ENCODE data around the gene GHRHR.

Gene GHRHR

DNA sequence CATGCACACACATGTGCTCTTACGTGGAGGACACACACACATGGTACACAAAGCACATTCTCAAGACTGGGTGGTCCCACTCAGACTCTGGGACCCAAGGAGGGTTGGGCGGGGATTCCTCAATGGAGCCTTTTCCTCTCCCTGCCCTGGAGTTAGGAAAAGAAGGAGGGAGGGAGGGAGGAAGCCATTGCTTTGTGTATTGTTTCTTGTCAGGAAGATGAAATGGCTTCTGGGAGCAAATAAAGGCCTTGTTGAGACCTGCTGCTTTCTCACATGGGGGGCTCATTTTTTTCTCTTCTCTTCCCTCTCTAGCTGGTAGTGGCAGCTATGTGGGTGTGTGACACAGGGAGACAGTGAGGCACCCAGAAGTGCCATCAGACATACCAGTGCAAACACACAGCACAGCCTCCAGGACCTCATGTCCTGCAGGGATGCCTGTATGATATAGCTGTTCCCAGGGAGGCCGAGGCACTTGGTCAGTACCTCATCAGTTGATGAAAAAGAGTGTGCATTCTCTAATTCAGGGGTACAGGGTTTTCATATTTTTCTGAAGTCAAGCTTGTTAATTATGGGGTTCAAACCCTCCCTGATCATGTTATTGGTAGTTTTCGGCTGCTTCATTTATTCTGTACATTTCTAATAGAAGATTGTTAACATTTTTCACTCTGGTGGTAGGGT, 46.4 kb upstream of the GHRHR start:
- H3K4me3 ChIP-seq (ENCODE audit: low read depth, low read length): no peak overlapping the region
- in situ Hi-C loops (cut with HindIII; ENCODE audit: low pct_ligation_motif_present, low sequenced_read_pairs): no loop called here

DNA sequence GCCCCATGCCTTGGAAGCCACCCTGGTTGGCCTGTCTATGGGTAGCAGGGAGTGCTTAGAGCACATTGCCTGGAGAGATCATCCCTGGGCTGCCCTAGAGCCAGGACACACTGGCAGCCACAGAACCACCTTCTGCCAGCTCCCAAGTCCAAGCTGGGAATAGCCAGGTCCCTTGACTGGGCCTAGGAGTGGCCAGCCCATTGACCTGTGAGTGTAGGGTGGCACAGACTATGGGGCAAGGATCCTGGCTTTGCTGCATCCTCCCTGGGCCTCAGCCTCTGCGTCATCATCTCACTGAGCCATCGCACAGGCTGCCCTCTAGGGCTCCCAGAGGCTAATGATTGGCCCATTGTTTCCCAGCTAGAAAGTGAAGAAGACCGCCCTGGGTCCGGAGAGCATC, 45.1 kb upstream of the GHRHR start:
- Histone ChIP-seq H3K27me3 (replicated peaks) (no peaks in the 10 kb centered on the region), H3K4me3 (ENCODE audit: low read depth, low read length) (no peak overlapping the region), H3K27ac (no peak overlapping the region), H3K36me3 (replicated peaks) (no peaks in the 10 kb centered on the region)
- TF ChIP-seq, protein P1, sequence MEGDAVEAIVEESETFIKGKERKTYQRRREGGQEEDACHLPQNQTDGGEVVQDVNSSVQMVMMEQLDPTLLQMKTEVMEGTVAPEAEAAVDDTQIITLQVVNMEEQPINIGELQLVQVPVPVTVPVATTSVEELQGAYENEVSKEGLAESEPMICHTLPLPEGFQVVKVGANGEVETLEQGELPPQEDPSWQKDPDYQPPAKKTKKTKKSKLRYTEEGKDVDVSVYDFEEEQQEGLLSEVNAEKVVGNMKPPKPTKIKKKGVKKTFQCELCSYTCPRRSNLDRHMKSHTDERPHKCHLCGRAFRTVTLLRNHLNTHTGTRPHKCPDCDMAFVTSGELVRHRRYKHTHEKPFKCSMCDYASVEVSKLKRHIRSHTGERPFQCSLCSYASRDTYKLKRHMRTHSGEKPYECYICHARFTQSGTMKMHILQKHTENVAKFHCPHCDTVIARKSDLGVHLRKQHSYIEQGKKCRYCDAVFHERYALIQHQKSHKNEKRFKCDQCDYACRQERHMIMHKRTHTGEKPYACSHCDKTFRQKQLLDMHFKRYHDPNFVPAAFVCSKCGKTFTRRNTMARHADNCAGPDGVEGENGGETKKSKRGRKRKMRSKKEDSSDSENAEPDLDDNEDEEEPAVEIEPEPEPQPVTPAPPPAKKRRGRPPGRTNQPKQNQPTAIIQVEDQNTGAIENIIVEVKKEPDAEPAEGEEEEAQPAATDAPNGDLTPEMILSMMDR (IDR thresholded peaks at IDR 0.05; ENCODE audit: low read depth, low read length, missing control alignments): no peak
- DNase-seq: no peak
- in situ Hi-C loops (cut with HindIII; ENCODE audit: low pct_ligation_motif_present, low sequenced_read_pairs): no loop called here

More for the DNA sequence above, 46.4 kb upstream of the GHRHR start:
- Histone ChIP-seq H3K27ac (no peak overlapping the region), H3K27me3 (replicated peaks) (no peaks in the 10 kb centered on the region), H3K36me3 (replicated peaks) (no peaks in the 10 kb centered on the region)
- TF ChIP-seq, protein P1 (IDR thresholded peaks at IDR 0.05; ENCODE audit: low read depth, low read length, missing control alignments): no peak
- DNase-seq: no peak

DNA sequence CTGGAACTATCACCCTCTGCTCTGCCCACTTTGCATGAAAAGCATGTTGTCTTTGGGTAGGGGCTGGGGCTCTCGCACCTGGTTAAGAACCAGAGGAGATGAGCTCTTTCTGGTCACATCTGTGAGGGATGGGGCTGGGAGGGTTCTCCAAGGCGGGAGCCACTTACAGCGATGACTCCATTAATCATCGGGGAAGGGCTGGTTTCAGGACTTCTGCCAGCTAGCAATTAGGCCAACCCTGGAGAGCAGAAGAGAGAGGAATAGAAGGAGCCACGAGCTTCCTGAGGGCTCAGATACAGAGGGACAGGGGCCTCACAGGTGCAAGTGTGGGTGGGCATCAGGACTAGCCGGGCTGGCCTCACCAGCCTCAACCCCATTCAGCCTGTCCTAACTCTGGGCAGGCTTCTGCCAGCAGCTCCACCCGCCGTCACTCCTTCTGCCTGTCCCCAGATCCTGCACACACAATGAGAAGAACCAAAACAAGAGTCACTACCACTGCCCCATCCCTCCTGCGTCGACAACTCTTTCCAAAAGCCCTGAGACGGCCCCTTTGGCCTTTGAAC, 43.7 kb upstream of the GHRHR start:
- TF ChIP-seq, protein P1 (IDR thresholded peaks at IDR 0.05; ENCODE audit: low read depth, low read length, missing control alignments): no peak
- no peak for DNase-seq
- in situ Hi-C loops (cut with HindIII; ENCODE audit: low pct_ligation_motif_present, low sequenced_read_pairs): no loop called here
- Histone ChIP-seq H3K4me3 (ENCODE audit: low read depth, low read length) (no peak overlapping the region), H3K27ac (no peak overlapping the region), H3K36me3 (replicated peaks) (no peaks in the 10 kb centered on the region), H3K27me3 (replicated peaks) (no peaks in the 10 kb centered on the region)

DNA sequence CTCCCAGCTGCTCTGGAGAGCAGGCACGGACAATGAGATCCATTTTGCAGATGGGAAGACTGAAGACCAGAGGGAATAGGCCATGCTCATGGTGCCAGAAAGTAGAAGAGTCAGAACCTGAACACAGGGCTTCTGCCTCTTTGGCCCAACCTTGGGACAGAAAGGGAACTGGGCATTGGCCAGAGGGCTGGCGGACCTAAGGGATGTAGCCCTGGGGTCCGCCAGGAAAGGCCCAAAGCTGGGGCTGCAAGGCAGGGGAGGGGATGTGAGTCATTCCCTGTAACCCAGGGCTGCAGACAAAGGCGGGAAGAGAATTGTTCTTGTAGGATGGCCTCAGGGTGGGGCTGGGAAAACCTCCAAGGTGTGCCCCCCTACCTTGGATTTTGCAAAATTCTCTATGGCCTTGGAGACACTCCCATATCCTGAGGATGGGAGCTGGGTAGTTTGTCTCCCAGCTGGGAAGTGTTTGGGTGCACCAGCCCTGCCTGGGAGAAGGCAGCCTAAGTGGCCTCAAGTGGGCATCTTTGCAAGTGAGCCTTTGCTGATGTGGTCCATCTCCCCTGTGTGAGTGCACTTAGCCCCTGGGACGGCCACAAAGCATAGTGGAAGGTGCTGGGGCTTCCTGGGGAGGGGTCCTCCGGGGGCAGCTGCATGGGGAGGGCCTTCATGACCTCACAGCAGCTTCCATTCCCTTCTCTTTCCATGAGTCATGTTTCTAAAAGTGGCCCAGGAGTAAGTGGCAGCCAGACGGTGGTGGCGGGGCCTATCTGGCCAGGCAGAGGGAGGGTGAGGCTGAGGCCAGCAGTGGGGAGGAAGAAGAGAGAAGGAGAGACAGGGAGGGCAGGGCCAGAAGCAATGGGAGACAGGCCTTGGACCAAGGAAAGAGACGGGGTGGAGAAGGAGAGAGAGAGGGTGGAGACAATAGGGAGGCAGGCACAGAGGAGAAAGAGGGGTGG, 42.9 kb upstream of the GHRHR start:
- Histone ChIP-seq H3K27ac (no peak overlapping the region), H3K27me3 (replicated peaks) (no peaks in the 10 kb centered on the region), H3K36me3 (replicated peaks) (no peaks in the 10 kb centered on the region), H3K4me3 (ENCODE audit: low read depth, low read length) (no peak overlapping the region)
- peak; percentile 41 for DNase-seq
- TF ChIP-seq, protein P1 (IDR thresholded peaks at IDR 0.05; ENCODE audit: low read depth, low read length, missing control alignments): no peak
- in situ Hi-C loops (cut with HindIII; ENCODE audit: low pct_ligation_motif_present, low sequenced_read_pairs): no loop called here

DNA sequence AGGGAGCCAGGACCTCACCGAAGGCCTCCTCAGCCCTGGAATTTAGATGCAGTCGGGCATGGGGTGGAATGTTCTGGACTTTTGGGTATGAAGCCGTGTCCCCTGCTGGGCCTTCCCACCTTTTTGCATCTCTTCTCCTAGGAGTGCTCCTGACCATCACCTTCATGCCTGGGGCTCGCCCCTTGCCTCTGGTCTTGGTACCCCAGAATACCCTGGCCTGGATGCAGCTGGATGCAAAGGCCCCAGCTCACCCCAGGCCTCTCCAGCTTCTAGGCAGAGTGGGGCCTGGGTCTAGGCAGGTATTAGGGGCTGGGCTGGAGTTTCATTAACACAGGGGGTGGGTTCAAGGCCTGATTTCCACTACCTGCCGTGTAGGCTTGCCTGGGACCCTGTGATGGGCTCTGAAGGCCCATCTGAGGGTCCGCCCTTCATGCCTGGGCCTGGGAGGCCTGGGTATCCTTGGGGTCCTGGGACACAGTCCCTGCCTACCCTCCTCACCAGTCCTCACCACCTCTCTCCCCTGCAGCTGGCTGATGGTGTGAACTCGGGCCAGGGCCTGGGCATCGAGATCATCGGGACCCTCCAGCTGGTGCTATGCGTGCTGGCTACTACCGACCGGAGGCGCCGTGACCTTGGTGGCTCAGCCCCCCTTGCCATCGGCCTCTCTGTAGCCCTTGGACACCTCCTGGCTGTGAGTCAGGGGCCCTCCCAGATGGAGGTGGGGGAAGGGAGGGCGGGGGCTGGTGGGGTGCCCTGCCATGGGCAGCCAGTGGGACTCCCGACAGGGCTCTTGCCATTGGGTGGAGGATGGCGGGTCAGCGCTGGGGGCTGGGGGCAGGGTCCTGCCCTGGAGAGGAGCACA, 42.0 kb upstream of the GHRHR start:
- TF ChIP-seq, protein P1 (IDR thresholded peaks at IDR 0.05; ENCODE audit: low read depth, low read length, missing control alignments): no peak
- in situ Hi-C loops (cut with HindIII; ENCODE audit: low pct_ligation_motif_present, low sequenced_read_pairs): no loop called here
- no peak overlapping the region for H3K27ac ChIP-seq
- DNase-seq: no peak
- no peak overlapping the region for H3K4me3 ChIP-seq (ENCODE audit: low read depth, low read length)
- no peaks in the 10 kb centered on the region for H3K36me3 ChIP-seq (replicated peaks)
- no peaks in the 10 kb centered on the region for H3K27me3 ChIP-seq (replicated peaks)
